C4-2B (cell line): ENCODE measurements around the gene FAM13A.
"Not testable (repeated sequence)": the region's sequence is repeated elsewhere in the genome, so short reads cannot be mapped to it uniquely, and the experiment has no call there.

ENCODE experiments used
- H3K27ac ChIP-seq: fragments of 450-650 bp; 2 replicates; pipeline ENCODE4 v1.5.1; 2017
- CTCF ChIP-seq: fragments of 450-650 bp; conservative IDR thresholded peaks from 2 replicates; pipeline ENCODE4 v1.5.1; 2017; ENCODE audit warnings: mild to moderate bottlenecking
- ZFX ChIP-seq: fragments of 450-650 bp; IDR thresholded peaks from 2 replicates; pipeline ENCODE4 v1.6.1; 2017

FAM13A gene

DNA sequence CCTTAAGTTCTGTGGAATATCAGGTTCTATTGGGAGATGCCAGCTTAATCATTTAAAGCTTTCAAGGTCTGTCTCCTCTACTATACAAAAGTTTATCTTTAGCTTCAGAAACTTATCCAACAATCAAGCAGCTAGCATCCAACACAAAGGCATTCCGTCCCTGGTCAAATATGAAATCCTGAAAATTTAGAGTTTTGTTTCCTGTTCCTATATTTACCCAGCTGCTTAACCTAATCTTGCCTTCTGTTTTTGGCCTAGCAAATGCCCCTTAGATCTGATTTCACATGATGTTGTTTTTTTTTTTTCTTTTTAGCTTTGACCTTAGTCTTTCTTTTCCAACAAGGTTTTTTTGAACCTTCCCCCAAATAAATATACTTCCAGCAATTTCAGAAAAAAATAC lies 33.8 kb downstream of the FAM13A start:
- H3K27ac ChIP-seq, result no peak overlapping the region
- no peak for TF ChIP-seq CTCF
- no peak for TF ChIP-seq ZFX

- TF ChIP-seq ZFX, result no peak
- no peak for TF ChIP-seq CTCF
- H3K27ac ChIP-seq, result no peak overlapping the region
Observed at GRCh38 chr4:89022426-89023128, 34.4 kb downstream of the FAM13A start.

- no peak overlapping the region for H3K27ac ChIP-seq
- no peak for TF ChIP-seq CTCF
- no peak for TF ChIP-seq ZFX
Observed at GRCh38 chr4:89021684-89022083, 35.3 kb downstream of the FAM13A start.

DNA sequence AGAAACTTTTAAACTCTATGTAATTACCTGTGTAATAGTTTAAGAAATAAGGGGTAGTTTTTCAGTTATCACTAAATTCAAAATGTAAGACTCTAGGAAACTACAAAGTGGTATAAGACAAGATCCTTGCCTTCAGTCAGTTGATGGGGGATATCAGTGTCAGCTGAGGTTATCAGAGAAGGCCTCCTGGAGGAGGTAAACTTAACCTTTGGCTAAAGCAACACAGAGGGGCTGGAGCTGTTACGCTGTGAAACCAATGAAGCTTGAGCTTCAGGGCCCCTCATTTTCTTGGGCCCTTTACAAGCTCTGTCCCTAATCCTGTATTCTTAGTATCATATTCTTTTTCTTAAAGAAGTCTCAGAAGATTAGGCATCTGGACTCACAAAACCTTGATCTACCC lies 35.9 kb downstream of the FAM13A start:
- TF ChIP-seq ZFX, result no peak
- no peak for TF ChIP-seq CTCF
- H3K27ac ChIP-seq, result no peak overlapping the region

GRCh38 chr4:89014897-89015296 lies 42.1 kb downstream of the FAM13A start:
- H3K27ac ChIP-seq, result not testable (repeated sequence)

GRCh38 chr4:89009761-89010369 lies 47.1 kb downstream of the FAM13A start:
- no peak overlapping the region for H3K27ac ChIP-seq
- TF ChIP-seq CTCF, result no peak
- no peak for TF ChIP-seq ZFX

DNA sequence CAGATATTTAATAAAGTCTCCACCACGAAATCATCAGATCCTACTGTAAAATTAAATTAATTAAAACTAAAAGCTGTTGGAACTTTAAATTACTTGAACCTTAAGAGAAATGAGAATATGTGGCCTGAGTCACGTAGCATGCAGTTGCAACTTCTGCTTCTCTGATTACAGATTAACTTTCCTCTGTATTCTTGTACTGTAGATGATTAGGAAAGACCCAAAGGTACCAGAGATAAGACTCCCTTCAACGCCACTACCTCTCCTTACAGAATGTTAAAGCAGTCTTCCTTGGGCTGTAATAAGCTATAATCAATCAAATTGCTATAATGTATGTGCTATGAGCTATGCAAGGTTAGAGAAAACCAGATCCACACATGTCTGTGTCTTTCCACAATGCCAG lies 47.9 kb downstream of the FAM13A start:
- TF ChIP-seq ZFX, result no peak
- TF ChIP-seq CTCF, result no peak
- H3K27ac ChIP-seq, result no peak overlapping the region

DNA sequence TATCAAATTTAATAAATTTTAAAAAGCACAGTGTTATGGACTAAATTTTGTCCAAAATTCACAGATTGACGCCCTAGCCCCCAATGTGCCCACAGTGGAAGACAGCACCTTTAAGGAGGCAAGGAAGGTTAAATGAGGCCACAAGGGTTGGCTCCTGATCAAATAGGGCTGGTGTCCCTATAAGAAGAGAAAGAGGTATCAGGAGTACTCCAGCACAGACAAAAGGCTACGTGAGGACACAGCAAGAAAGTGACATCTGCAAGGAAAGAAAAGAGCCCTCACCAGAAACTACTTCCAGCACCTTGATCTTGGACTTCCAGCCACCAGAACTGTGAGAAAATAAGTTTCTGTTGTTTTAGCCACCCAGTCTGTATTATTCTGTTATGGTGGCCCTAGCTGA lies 48.8 kb downstream of the FAM13A start:
- TF ChIP-seq CTCF (no peak), ZFX (no peak)
- H3K27ac ChIP-seq, result no peak overlapping the region
